Stimulated activated CD8-positive, alpha-beta memory T cell treated with anti-CD3 and anti-CD28 coated beads, Interleukin-12 subunit alpha, Interleukin-12 subunit beta, amount 100 ng/mL, for 4 hours (primary cell): ENCODE results near the gene RPGRIP1.
"Not testable (repeated sequence)": the region's sequence is repeated elsewhere in the genome, so short reads cannot be mapped to it uniquely, and the experiment has no call there.

Source experiments
- DNase-seq: peaks from one replicate; pipeline ENCODE4 v3.0.0-alpha.2; 2020; ENCODE audit warnings: low read depth

Gene RPGRIP1

GRCh38 chr14:21279783-21280182 lies at the start of gene RPGRIP1:
Gene RPGRIP1 (plus strand): TSS chr14:21280083. CDS start chr14:21287977, 7,894 bp downstream.
- no peak for DNase-seq

- DNase-seq = no peak
These were observed 48.7 kb upstream of the RPGRIP1 start for GRCh38 chr14:21231020-21231652.

- no peak for DNase-seq
These were observed 46.3 kb upstream of the RPGRIP1 start for GRCh38 chr14:21233457-21234076.

- DNase-seq = no peak
These were observed 45.8 kb upstream of the RPGRIP1 start for GRCh38 chr14:21234112-21234511.

- DNase-seq = no peak
These were observed 42.7 kb upstream of the RPGRIP1 start for GRCh38 chr14:21236948-21237797.

GRCh38 chr14:21238823-21239518 lies 40.9 kb upstream of the RPGRIP1 start:
- no peak for DNase-seq

- DNase-seq = no peak
These were observed 39.5 kb upstream of the RPGRIP1 start for GRCh38 chr14:21240417-21240816.

- no peak for DNase-seq
These were observed 38.6 kb upstream of the RPGRIP1 start for GRCh38 chr14:21241218-21241819.

- no peak for DNase-seq
These were observed 35.3 kb upstream of the RPGRIP1 start for GRCh38 chr14:21244544-21244943.

- no peak for DNase-seq
These were observed 34.1 kb upstream of the RPGRIP1 start for GRCh38 chr14:21245813-21246212.

- no peak for DNase-seq
These were observed 31.5 kb upstream of the RPGRIP1 start for GRCh38 chr14:21248338-21248737.

- DNase-seq = no peak
These were observed 31.0 kb upstream of the RPGRIP1 start for GRCh38 chr14:21248739-21249411.

- no peak for DNase-seq
These were observed 28.7 kb upstream of the RPGRIP1 start for GRCh38 chr14:21251215-21251614.

- DNase-seq = no peak
These were observed 27.7 kb upstream of the RPGRIP1 start for GRCh38 chr14:21252149-21252548.

GRCh38 chr14:21255385-21256101 lies 24.3 kb upstream of the RPGRIP1 start:
- no peak for DNase-seq

GRCh38 chr14:21256102-21256447 lies 23.8 kb upstream of the RPGRIP1 start:
- not testable (repeated sequence) for DNase-seq

- DNase-seq = no peak
These were observed 23.1 kb upstream of the RPGRIP1 start for GRCh38 chr14:21256539-21257393.

- DNase-seq = no peak
These were observed 22.4 kb upstream of the RPGRIP1 start for GRCh38 chr14:21257394-21257909.

GRCh38 chr14:21258005-21258888 lies 21.6 kb upstream of the RPGRIP1 start:
- DNase-seq = no peak
